GM21576 (cell line): ENCODE measurements around the gene CTNNA2.

Experiments
- ATAC-seq: cut with Tn5 transposase; IDR thresholded peaks from one replicate; pipeline ENCODE4 v1.9.1; 2021; ENCODE audit warnings: mild to moderate bottlenecking, moderate library complexity; ENCODE audit not compliant: unreplicated experiment

The CTNNA2 gene

DNA sequence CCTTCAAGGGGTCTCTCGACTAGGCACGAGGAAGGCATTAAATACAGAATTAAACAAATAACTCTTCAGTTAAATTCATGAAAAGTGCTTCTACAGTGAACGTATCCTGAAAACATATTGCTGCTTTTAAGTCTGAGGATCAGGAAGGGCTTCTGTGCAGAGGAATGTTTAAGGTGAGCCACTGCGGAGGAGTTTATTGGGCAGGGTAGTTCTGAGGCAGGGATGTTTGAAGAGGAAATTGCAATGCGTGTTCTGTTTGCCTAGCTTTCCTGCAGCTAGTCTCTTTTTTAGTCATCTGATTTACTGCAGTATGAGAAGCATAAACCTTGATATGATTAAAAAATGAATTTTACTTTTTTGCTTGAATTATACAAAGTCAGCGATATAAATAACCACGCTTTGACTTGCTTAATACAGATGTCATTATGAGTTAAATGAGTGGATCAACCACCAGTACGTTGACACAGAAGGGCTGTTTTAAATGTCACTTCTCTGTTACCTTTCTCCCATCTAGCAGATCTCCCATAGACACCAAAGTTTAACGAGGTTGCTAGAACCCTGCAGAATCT is 98.7 kb downstream of the CTNNA2 start:
- no peak for ATAC-seq

DNA sequence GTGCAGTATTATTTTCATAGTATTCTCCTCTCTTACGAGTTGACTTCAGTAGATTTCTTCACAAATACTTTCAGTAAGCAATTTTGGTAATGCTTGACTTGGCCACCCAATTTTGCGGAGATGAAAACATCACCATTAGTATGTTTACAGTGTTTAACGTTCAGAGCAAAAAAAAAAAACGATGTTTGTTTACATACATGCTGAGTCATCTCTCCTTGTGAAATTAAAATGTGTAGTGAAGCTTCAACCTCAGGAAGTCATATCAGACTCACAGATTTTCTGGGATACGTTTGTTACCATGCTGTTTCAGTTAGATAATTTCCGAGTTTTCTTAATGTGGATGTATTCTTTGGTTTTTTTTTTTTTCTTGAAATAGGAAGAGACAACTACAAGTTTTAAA is 100.1 kb downstream of the CTNNA2 start:
- ATAC-seq: no peak

DNA sequence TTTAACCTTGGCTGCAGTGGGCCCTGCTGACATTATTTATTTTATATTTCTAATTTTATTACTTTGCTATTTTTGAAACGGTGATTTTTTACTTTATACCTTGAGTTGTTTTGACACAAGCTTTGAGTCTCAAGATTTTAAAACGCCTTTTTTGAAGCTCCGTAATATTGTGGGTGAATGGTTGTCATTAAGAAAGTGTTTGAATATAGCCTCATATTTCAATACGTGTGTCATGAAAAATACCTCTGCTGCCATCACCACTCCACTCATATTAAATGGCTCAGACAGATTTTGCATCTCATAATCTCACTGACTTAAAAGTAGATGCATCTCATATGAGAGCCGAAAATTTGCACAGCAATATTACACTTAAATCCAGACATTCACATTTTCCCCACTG is 106.6 kb downstream of the CTNNA2 start:
- ATAC-seq: no peak

DNA sequence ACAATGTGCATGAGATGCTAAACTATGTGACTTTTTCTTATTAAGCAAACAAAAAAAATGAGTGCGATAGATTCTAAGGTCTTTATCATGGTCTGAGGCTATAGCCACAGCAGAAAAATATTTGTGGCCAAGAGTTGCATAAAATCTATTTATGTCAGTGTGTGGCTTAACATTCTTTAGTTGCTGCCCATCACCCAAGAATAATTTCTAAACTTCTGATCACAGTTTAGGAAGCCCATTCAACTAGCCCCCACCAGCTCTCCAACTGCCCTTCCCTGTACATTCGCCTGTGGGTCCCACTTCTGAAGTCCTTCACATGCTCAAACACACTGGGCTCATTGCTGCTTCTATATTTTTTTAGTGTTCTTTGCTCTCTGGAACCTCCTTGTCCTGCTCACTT is 107.1 kb downstream of the CTNNA2 start:
- no peak for ATAC-seq

DNA sequence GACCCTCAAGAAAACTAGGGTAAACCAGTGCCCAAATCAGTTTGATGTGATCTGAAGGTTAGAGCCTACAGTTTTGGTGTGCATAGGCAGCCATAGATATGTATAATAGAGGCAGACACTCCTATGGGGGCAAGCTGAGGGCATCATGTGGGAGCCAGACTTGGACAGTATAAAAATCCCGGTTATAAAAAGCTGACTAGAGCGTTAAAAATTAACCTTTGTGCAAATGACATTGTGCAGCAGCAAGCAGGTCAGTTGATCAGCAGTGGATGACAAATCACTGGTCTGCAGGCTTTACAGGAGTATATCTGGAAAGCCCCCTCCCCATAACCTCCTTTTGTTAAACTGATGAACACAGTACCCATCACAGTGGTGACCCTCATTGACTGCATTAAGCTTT is 107.8 kb downstream of the CTNNA2 start:
- no peak for ATAC-seq

GRCh38 chr2:79621252-79621651 is 108.4 kb downstream of the CTNNA2 start:
- ATAC-seq: no peak

GRCh38 chr2:79621755-79622154 is 108.9 kb downstream of the CTNNA2 start:
- no peak for ATAC-seq

GRCh38 chr2:79622508-79622907 is 109.7 kb downstream of the CTNNA2 start:
- no peak for ATAC-seq

DNA sequence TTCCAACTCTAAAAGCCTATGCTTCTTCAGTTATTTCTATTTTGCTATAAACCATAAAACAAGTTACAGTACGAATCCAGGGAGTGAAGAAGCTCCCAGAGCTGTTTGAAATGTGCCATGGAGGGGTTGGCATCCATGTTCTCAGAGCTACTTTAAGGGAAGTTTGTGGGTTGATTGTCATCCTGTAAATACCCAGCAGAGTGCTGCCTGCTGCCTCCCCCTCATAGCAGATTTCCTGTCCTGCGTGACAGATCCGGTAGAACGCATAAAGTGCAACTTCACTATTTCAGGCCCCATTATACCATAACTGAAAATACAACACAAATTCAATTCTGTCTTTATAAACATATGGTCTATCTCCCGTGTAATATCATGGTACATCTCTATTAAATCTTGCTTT is 114.4 kb downstream of the CTNNA2 start:
- ATAC-seq: no peak

- no peak for ATAC-seq
These were observed 117.2 kb downstream of the CTNNA2 start for GRCh38 chr2:79630060-79630459.

DNA sequence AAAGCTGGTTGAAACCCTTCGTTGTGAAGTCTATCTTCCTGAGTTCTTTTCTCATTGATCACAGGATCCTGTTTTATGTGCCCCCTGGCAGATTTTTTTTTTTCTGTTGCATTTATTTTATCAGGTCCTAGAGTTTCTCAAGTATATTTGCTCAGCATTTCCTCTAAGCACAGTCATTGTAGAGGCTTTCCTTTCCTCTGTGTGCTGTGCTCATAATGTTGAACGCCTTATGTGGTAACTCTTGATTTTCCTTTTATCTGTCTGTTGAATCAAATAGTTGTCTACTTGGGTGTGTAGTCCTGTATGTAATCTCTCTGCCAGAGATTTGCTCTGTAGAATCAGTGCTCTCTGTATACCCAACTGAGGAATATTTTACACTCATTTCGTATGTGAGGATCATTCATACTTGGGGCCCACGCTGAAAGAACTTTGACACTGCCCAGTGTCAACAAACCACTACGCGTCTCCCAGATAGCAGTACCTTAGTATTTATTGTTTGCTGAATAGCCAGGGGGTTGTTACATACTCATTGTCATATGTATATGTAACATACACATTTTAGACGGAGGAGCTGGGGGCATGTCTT is 118.2 kb downstream of the CTNNA2 start:
- ATAC-seq: no peak

DNA sequence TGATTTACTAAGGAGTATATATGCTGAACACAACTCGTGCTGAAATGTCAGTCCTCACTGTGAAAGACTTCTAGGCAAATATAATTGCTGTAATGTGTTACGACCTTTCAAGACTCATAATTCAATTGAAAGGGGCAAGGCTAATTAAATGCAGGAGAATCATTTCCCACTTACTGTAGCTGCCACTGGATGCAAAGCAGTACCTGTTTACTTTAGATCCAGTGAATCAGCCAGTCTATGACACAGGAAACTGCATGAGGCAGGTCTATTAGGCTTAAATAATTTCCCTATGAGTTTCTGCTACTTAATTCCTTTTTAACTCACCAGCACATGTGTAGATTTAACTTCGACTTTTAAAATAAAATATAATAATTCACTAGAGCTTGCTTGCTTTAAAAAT is 125.6 kb downstream of the CTNNA2 start:
- ATAC-seq: no peak

DNA sequence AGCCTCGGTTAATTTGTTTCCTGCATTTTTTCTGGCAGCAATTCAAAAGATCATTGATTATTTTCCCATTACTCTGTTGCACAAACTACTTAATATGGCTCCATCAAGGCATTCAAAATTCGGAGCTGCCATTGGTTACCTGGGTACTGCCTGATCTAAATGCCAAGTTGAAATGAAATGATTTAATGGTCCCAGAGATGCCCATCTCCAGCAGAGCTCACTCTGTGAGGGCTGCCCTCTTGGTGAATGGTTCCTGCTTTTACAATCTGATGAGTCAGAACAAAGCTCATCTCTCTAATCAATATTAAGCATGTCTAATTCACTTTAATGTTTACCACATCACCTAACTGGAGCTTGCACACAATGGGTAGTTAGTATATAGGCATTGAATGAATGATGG is 126.1 kb downstream of the CTNNA2 start:
- no peak for ATAC-seq

DNA sequence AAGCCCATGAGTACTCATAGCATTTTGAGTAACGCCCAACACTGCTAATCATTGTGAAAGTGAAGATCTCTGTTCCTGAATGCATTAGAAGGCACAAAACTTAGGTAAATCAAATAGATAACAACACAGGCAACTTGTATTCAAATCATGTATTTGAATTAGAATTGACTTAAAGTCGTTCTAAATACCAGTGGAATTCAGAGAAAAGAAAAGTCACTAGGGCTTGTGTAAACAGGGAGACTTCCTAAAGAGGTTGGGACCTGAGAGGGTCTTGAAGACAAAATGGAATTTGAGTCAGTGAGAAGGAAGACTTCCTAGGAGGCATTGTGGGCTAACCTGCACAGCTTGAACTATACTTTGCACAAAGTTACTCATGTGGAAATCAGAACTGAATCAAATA is 127.2 kb downstream of the CTNNA2 start:
- no peak for ATAC-seq

GRCh38 chr2:79649531-79649930 is 136.7 kb downstream of the CTNNA2 start:
- ATAC-seq: no peak

- ATAC-seq: no peak
These were observed 147.7 kb downstream of the CTNNA2 start for GRCh38 chr2:79660557-79660956.

DNA sequence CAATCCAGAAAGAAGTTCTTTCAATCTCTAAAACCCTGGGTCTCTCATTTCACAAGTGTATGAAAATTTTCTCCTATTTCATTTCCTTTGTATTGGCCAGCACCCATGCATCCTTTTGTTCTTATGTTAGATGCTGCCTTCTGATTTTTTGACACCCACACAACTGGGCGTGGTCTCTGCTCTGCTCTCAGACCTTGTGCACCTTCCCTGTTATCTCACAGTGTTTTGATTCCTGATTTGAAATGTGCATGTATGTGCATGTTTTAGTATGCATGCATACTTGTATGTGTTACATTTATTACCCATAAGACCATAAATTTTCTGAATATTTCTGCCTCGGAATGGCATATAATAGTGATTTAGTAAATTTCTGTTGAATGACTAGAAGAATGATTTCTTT is 152.2 kb downstream of the CTNNA2 start:
- ATAC-seq: no peak

- ATAC-seq: no peak
These were observed 153.6 kb downstream of the CTNNA2 start for GRCh38 chr2:79666430-79666829.

GRCh38 chr2:79669714-79670113 is 156.9 kb downstream of the CTNNA2 start:
- ATAC-seq: no peak

DNA sequence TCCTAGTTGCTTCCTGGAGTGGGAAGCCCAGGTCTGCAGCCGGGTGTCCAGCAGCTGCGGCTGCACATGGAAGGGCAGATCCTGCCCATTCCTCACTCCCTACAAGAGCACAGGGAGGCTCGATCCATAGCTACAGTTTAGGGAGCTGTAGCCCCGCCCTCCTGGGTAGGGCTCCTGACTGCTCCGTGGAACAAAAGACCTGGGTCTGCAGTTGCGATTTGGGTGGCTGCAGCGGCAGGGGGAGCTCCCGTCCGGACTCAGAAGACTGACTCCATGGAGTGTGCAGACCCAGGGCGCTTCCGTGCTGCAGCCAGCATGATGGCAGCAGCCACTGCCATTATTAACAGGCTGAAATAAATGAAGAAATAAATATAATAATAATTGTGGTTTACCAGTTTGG is 157.3 kb downstream of the CTNNA2 start:
- no peak for ATAC-seq

GRCh38 chr2:79686884-79687283 is 174.0 kb downstream of the CTNNA2 start:
- no peak for ATAC-seq

DNA sequence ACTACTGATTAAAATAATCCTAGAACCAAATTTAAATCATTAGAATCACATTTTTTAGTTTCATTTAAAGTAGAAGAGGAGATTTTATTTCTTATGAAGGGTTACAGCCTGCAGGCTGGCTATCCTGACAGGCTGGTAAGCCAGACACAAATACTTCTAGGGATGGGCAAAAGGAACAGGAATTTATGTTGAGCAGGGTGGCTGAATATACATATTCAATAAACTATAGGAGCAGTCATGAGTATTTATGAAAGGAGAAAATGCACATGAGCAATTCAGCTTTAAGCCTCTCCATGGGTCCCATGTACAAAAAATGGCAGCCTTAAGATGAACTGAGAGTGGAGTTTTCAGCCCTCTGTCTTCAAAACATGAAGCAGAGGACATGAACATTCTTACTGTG is 182.4 kb downstream of the CTNNA2 start:
- no peak for ATAC-seq

DNA sequence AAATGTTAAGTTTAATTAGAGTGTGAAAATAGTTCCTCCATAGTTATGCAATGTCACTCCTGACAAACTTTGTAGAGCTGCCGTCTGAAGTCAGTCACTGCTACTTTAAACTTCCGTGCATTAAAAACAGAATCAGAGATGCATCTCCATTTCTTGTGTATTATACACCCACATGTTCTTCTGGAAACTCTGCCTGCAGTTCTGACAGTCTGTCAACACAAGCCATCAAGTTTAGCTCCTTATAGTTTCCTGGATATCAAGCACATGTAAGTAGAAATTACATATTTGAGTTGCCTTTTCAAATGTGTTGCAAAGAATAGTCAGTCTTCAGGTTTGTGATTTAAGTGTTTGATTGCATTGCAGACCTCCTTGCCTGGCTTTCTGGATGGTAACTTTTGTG is 184.3 kb downstream of the CTNNA2 start:
- no peak for ATAC-seq
